ENCODE data around the gene SPOCK3. TPM values are rescaled to one million over a fixed set of nuclear protein-coding genes. Genes with fewer than 3 reads are reported as not detected.

Gene SPOCK3
- total and polyA plus RNA-seq, 3 donors from 2014 or later: 0.16 to 1.5 (median 0.68) TPM

- WGBS, 2 donors: 85 to 92% methylated on average over 2 of the region's 2 CpGs
- intact Hi-C loops (cut with DNase I; ENCODE audit: low total_unique reads): no loop called here
- TF ChIP-seq CTCF (IDR thresholded peaks at IDR 0.05): no peak
- no peak for TF ChIP-seq POLR2A (IDR thresholded peaks at IDR 0.05)
Observed at GRCh38 chr4:166965562-166965961, 268.7 kb downstream of the SPOCK3 start.

GRCh38 chr4:166957451-166957850 lies 276.8 kb downstream of the SPOCK3 start:
- TF ChIP-seq POLR2A (IDR thresholded peaks at IDR 0.05): no peak
- no peak for TF ChIP-seq CTCF (IDR thresholded peaks at IDR 0.05)
- intact Hi-C loops (cut with DNase I; ENCODE audit: low total_unique reads): no loop called here
- H3K4me1 ChIP-seq: no peaks in the 10 kb centered on the region
- no peak overlapping the region for H3K27ac ChIP-seq
- H3K36me3 ChIP-seq (ENCODE audit: low read depth, missing control alignments): no peaks in the 10 kb centered on the region
- H3K27me3 ChIP-seq: no peaks in the 10 kb centered on the region
- 86% methylated on average over 1 of the region's 1 CpG for WGBS, 2 donors
- H3K9me3 ChIP-seq: no peaks in the 10 kb centered on the region
- no peak for DNase-seq
- H3K4me3 ChIP-seq: no peak overlapping the region

More at GRCh38 chr4:166965562-166965961, 268.7 kb downstream of the SPOCK3 start:
- Histone ChIP-seq H3K27ac (no peak overlapping the region), H3K4me1 (no peaks in the 10 kb centered on the region), H3K9me3 (no peaks in the 10 kb centered on the region), H3K36me3 (ENCODE audit: low read depth, missing control alignments) (no peaks in the 10 kb centered on the region), H3K27me3 (no peaks in the 10 kb centered on the region), H3K4me3 (no peak overlapping the region)
- no peak for DNase-seq

GRCh38 chr4:166956484-166956883 lies 277.8 kb downstream of the SPOCK3 start:
- no peak for TF ChIP-seq POLR2A (IDR thresholded peaks at IDR 0.05)
- no peak for TF ChIP-seq CTCF (IDR thresholded peaks at IDR 0.05)

GRCh38 chr4:166941629-166942028 lies 292.7 kb downstream of the SPOCK3 start:
- no peak overlapping the region for H3K27ac ChIP-seq
- H3K4me1 ChIP-seq: no peaks in the 10 kb centered on the region
- intact Hi-C loops (cut with DNase I; ENCODE audit: low total_unique reads): no loop called here
- no peaks in the 10 kb centered on the region for H3K27me3 ChIP-seq
- TF ChIP-seq POLR2A (IDR thresholded peaks at IDR 0.05) (no peak), CTCF (IDR thresholded peaks at IDR 0.05) (no peak)
- no peaks in the 10 kb centered on the region for H3K9me3 ChIP-seq
- no peaks in the 10 kb centered on the region for H3K36me3 ChIP-seq (ENCODE audit: low read depth, missing control alignments)
- no peak for DNase-seq
- WGBS, 2 donors: 83 to 86% methylated on average over 6 of the region's 6 CpGs
- H3K4me3 ChIP-seq: no peak overlapping the region

More at GRCh38 chr4:166956484-166956883, 277.8 kb downstream of the SPOCK3 start:
- Histone ChIP-seq H3K36me3 (ENCODE audit: low read depth, missing control alignments) (no peaks in the 10 kb centered on the region), H3K4me3 (no peak overlapping the region), H3K9me3 (no peaks in the 10 kb centered on the region), H3K27me3 (no peaks in the 10 kb centered on the region), H3K27ac (no peak overlapping the region), H3K4me1 (no peaks in the 10 kb centered on the region)
- no peak for DNase-seq
- intact Hi-C loops (cut with DNase I; ENCODE audit: low total_unique reads): no loop called here
- 83 to 87% methylated on average over 2 of the region's 2 CpGs for WGBS, 2 donors

GRCh38 chr4:166930464-166930863 lies 303.8 kb downstream of the SPOCK3 start:
- intact Hi-C loops (cut with DNase I; ENCODE audit: low total_unique reads): no loop called here
- no peak for DNase-seq

More at GRCh38 chr4:166930464-166930863, 303.8 kb downstream of the SPOCK3 start:
- WGBS, 2 donors: 73 to 83% methylated on average over 1 of the region's 1 CpG
- Histone ChIP-seq H3K9me3 (no peaks in the 10 kb centered on the region), H3K4me1 (no peaks in the 10 kb centered on the region), H3K4me3 (no peak overlapping the region), H3K27me3 (no peaks in the 10 kb centered on the region), H3K36me3 (ENCODE audit: low read depth, missing control alignments) (no peaks in the 10 kb centered on the region), H3K27ac (no peak overlapping the region)
- no peak for TF ChIP-seq CTCF (IDR thresholded peaks at IDR 0.05)
- no peak for TF ChIP-seq POLR2A (IDR thresholded peaks at IDR 0.05)
